Keratinocyte (primary cell): ENCODE measurements around the gene KLHL25. TPM values are rescaled to one million over a fixed set of nuclear protein-coding genes. Genes with fewer than 3 reads are reported as not detected.

ENCODE experiments used
- DNase-seq: peaks from one replicate; pipeline ENCODE4 v3.0.0-alpha.2; 2011; ENCODE audit warnings: low read depth, missing footprints, low spot score
- FAIRE-seq: peaks from 2 replicates; lab custom pipeline; 2011; peaks lifted over from hg19 to GRCh38; lab: Jason Lieb, UNC
- H2AFZ ChIP-seq: 2 replicates; pipeline ENCODE4 v1.6.0; 2012; ENCODE audit warnings: low read length, control low read depth, inconsistent platforms; ENCODE audit not compliant: control insufficient read depth
- H3K27ac ChIP-seq: 2 replicates; pipeline ENCODE4 v1.5.1; 2011; ENCODE audit warnings: low read length; ENCODE audit not compliant: control insufficient read depth, insufficient read depth
- H3K27me3 ChIP-seq: 3 replicates; pipeline ENCODE4 v1.6.0; 2011; ENCODE audit warnings: low read length; ENCODE audit not compliant: control insufficient read depth, insufficient read depth; ENCODE audit errors: extremely low read depth
- H3K36me3 ChIP-seq, 2 experiments: 2 replicates in 1 of 2; 3 replicates in 1 of 2; pipeline ENCODE4 v1.5.1; 2011; ENCODE audit warnings: low read length in 2 of 2, mild to moderate bottlenecking in 1 of 2; ENCODE audit not compliant: control insufficient read depth in 2 of 2, insufficient read depth in 2 of 2; ENCODE audit errors: extremely low read depth in 1 of 2
- H3K4me1 ChIP-seq: 3 replicates; pipeline ENCODE4 v1.5.1; 2011; ENCODE audit warnings: low read length; ENCODE audit not compliant: control insufficient read depth, insufficient read depth; ENCODE audit errors: extremely low read depth
- H3K4me2 ChIP-seq: 3 replicates; pipeline ENCODE4 v1.6.0; 2011; ENCODE audit warnings: low read depth, low read length; ENCODE audit not compliant: control insufficient read depth, insufficient read depth; ENCODE audit errors: extremely low read depth
- H3K4me3 ChIP-seq, 3 experiments: fragments of 200-600 bp in 1 of 3; sonication (generic) in 1 of 3; 2 replicates in 2 of 3; 3 replicates in 1 of 3; pipeline ENCODE4 v1.5.1; 2011 to 2016; ENCODE audit warnings: low read length in 3 of 3, mild to moderate bottlenecking in 3 of 3, control low read depth in 2 of 3, inconsistent platforms in 1 of 3, low read depth in 1 of 3, mixed read lengths in 1 of 3, mixed run types in 1 of 3, moderate library complexity in 1 of 3; ENCODE audit not compliant: control insufficient read depth in 2 of 3, insufficient read depth in 2 of 3; ENCODE audit errors: extremely low read depth in 1 of 3
- H3K79me2 ChIP-seq: 2 replicates; pipeline ENCODE4 v1.6.0; 2012; ENCODE audit warnings: low read length; ENCODE audit not compliant: control insufficient read depth, insufficient read depth
- H3K9ac ChIP-seq: 3 replicates; pipeline ENCODE4 v1.6.0; 2011; ENCODE audit warnings: low read length; ENCODE audit not compliant: control insufficient read depth, insufficient read depth; ENCODE audit errors: extremely low read depth
- H3K9me1 ChIP-seq: 3 replicates; pipeline ENCODE4 v1.6.0; 2011; ENCODE audit warnings: low read length; ENCODE audit not compliant: control insufficient read depth, insufficient read depth; ENCODE audit errors: extremely low read depth
- H3K9me3 ChIP-seq: 2 replicates; pipeline ENCODE4 v1.5.1; 2012; ENCODE audit warnings: low read depth, low read length; ENCODE audit not compliant: control insufficient read depth
- H4K20me1 ChIP-seq: 3 replicates; pipeline ENCODE4 v1.6.0; 2011; ENCODE audit warnings: low read length; ENCODE audit not compliant: control insufficient read depth, insufficient read depth; ENCODE audit errors: extremely low read depth
- CTCF ChIP-seq, 3 experiments: IDR thresholded peaks in 1 of 3; conservative IDR thresholded peaks in 1 of 3; optimal IDR thresholded peaks in 1 of 3; 2 replicates in 2 of 3; 3 replicates in 1 of 3; pipeline versions ENCODE3 to v1.5.1; 2011; ENCODE audit warnings: low read length in 3 of 3, mild to moderate bottlenecking in 3 of 3, moderate library complexity in 2 of 3, control low read depth in 1 of 3, inconsistent platforms in 1 of 3; ENCODE audit not compliant: insufficient read depth in 2 of 3; ENCODE audit errors: extremely low read depth in 1 of 3
- EZH2 ChIP-seq: IDR thresholded peaks from one replicate; pipeline ENCODE4 v1.6.1; 2012; ENCODE audit warnings: inconsistent platforms, mild to moderate bottlenecking, low read length, moderate library complexity
- dilution Hi-C: fragments of 300-500 bp; cut with MboI; formaldehyde crosslinking; loops from one replicate; pipeline ENCODE4 v1.7.0; 2020; ENCODE audit warnings: low sequenced_read_pairs; ENCODE audit not compliant: extremely low pct_ligation_motif_present
- polyA plus RNA-seq, 5 experiments: library from polyadenylated mRNA; depleted of rRNA in 3 of 5; stranded (reverse) in 3 of 5; stranded (forward) in 1 of 5; unstranded in 1 of 5; fragments of >200 nt; gene quantifications; 1 replicate in 1 of 5; 2 replicates in 3 of 5; 3 replicates in 1 of 5; pipeline versions ENCODE4 v1.2.1 to v1.2.3, GENCODE V29; 2011 to 2012; ENCODE audit warnings: missing spikeins in 2 of 5, low read depth in 1 of 5, low replicate concordance in 1 of 5

Gene KLHL25
- polyA plus RNA-seq, 1 donor (not counting 4 experiments of a cell fraction or from before 2014, with no cell fraction given), result 2.1 TPM

- H3K27me3 ChIP-seq, result no peaks in the 10 kb centered on the region
- no peaks in the 10 kb centered on the region for H3K79me2 ChIP-seq
- no peaks in the 10 kb centered on the region for H4K20me1 ChIP-seq
- FAIRE-seq, result no peak
- no peak overlapping the region for H2AFZ ChIP-seq
- TF ChIP-seq CTCF (optimal IDR thresholded peaks at IDR 0.05 in 1 of 3, IDR thresholded peaks at IDR 0.05 in 1 of 3, conservative IDR thresholded peaks at IDR 0.05 in 1 of 3; ENCODE audit: extremely low read depth in 1 of 3, insufficient read depth in 2 of 3, low read length in 3 of 3), result no peak
- TF ChIP-seq EZH2, result no peak
- peaks cover 16 to 21% of the 10 kb centered on the region in 2 experiments for H3K36me3 ChIP-seq
- no peak for DNase-seq
- no peak overlapping the region for H3K9ac ChIP-seq
- dilution Hi-C loops, result no loop called here
- no peaks in the 10 kb centered on the region for H3K4me1 ChIP-seq
- H3K4me3 ChIP-seq, result no peak overlapping the region
- H3K9me1 ChIP-seq, result no peaks in the 10 kb centered on the region
- H3K27ac ChIP-seq, result no peak overlapping the region
- H3K4me2 ChIP-seq, result no peak overlapping the region
- H3K9me3 ChIP-seq, result no peaks in the 10 kb centered on the region
Observed at GRCh38 chr15:85727068-85727467, 67.7 kb downstream of the KLHL25 start.

- no peak overlapping the region for H3K27ac ChIP-seq
- H3K9me1 ChIP-seq, result no peaks in the 10 kb centered on the region
- no peak overlapping the region for H3K4me2 ChIP-seq
- H4K20me1 ChIP-seq, result no peaks in the 10 kb centered on the region
- DNase-seq (no peak), FAIRE-seq (no peak)
- H3K9ac ChIP-seq, result no peak overlapping the region
- H2AFZ ChIP-seq, result no peak overlapping the region
- TF ChIP-seq CTCF (optimal IDR thresholded peaks at IDR 0.05 in 1 of 3, IDR thresholded peaks at IDR 0.05 in 1 of 3, conservative IDR thresholded peaks at IDR 0.05 in 1 of 3; ENCODE audit: extremely low read depth in 1 of 3, insufficient read depth in 2 of 3, low read length in 3 of 3), result no peak
- no peak for TF ChIP-seq EZH2
- H3K79me2 ChIP-seq, result no peaks in the 10 kb centered on the region
- no peak overlapping the region for H3K4me3 ChIP-seq
- H3K9me3 ChIP-seq, result no peaks in the 10 kb centered on the region
- H3K4me1 ChIP-seq, result no peaks in the 10 kb centered on the region
- dilution Hi-C loops, result no loop called here
- H3K36me3 ChIP-seq, result peaks cover 12 to 24% of the 10 kb centered on the region in 2 experiments
- no peaks in the 10 kb centered on the region for H3K27me3 ChIP-seq
Observed at GRCh38 chr15:85726454-85726853, 68.3 kb downstream of the KLHL25 start.
